HG02623 (cell line): Measurements from ENCODE around the gene C1QTNF2.

ENCODE experiments used
- ATAC-seq: cut with Tn5 transposase; IDR thresholded peaks from one replicate; pipeline ENCODE4 v1.9.1; 2021; ENCODE audit warnings: moderate library complexity; ENCODE audit not compliant: unreplicated experiment

Gene C1QTNF2

DNA sequence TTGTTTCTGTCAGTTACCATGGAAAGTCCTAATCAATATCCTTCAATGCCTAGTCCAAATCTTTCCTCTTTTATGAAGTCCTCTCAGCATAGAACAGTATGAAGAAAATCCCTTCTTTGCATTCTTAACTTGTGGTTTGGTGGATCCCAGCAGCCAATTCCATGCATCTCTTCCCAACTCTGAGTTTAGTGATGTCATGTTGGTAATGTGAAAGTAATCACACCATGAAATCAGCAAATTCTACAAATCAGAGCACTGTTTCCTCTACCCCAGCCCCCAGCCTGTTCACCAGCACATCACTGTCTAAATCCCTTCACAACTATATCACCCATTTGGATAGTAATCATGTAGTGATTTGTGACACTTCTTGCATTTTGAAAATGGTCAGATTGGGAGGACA is 4.7 kb upstream of the C1QTNF2 start:
- ATAC-seq = no peak

DNA sequence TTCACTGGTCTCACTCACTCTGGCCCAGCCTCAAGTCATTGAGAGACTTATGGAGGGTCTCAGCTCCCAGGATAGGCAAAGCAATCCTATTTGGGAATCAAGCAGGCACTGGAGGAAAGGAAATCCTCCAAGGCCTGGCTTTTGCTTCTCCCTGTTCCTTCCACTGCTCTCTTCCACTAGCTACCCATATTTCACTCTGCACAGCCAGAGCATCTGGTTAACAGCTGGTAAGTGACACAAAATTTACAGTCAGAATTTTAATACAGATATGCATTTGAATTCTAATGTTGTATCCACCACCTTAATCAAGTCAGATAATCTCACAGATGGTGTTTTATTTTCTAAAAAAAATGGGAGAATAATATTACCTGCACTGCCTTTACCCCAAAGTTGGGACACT is 868 bp upstream of the C1QTNF2 start:
- no peak for ATAC-seq

DNA sequence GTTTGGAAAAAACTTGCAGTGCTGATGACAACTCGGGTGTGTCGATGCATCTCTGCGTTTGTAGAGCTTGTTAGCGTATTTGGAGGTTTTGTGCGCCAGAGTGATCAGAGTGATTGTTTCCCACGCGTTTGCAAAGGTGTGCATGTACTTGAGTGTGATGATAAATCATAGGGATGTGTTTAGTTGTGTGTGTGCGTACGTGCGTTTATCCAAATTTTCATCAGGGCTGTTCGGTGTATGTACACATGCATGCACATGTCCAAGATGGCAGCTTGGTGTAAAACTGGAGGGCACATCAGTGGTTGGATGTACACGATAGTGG is 248 bp upstream of the C1QTNF2 start:
- ATAC-seq = no peak

DNA sequence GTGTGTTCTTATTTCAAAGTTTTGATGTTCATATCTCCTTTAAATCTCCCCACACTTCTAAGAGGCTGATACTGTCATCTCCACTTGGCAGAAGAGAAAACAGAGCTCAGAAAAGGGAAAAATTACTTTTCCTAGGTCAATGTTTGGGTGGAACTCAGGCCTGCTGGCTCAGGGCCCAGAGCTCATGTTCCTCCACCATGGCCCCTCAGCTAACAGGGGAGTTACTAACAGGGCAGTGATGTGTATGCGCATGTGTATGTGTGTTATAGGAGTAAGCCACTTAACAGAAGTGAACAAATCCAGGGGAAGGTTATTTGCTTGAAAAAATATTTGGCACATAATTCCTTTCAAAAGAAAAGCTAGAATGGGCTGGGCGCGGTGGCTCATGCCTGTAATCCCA is 2.5 kb downstream of the C1QTNF2 start:
- no peak for ATAC-seq

DNA sequence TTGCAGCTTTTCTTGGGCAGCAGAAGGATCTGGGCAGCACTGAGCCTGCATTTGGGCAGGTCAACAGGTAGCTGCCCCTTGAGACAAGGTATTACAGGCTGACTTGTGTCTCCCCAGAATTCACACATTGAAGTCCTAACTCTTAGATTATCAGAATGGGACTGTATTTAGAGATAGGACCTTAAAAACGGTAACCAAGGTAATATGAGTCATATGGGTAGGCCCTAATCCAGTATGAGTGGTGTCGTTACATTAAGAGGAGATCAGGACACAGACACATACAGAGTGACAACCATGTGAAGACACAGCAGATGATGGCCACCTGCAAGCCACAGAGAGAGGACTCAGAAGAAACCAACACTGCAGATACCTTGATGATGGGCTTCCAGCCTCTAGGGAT is 3.2 kb downstream of the C1QTNF2 start:
- no peak for ATAC-seq

DNA sequence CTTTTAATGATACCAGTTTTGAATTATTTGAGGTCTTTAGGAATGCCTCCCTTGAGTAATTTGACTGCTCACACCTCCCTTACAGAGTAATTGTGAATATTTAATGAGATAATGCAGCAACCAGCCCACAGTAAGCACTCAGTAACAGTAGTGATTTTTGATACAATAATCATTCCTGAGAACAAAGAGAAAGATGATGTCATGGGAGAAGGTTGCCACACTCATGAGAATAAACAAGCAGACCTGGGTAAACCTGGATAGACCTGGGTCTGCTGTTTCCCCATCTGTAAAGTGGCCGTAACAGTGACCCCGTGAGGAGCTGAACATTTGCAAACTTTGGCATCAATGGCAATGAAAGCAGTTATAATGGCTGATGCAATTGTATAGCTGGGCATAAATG is 4.2 kb downstream of the C1QTNF2 start:
- no peak for ATAC-seq

DNA sequence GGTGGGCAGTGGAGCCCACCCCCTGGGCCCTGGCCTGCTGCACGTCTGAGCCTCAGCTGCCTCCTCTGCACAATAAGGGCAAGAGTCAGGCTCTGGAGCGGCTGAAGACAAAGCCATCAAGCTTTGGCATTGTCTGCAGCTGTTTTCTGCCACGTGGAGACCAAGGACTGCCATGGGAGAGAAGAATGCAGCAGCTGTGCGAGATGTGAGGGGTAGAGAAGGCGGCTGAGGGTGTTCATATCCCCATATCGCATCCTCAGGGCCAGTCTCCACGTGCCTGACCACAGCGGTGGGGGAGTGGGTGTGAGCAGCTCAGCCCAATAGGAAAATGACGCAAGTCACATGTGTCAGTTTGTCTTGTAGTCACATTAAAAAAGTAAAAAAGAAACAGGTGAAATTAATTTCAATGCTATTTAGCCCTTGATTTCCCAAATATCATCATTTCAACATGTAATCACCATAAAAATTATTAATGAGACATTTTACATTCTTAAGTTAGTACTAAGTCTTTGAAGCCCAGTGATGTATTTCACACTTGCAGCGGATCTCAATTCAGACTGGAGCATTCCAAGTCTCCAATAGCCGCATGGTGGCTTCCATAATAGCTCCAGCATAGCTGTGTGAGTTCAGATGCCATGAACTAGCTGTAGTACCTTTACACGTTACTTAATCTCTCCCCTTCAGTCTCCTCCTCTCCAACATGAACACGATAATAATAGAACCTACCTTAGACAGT is 6.6 kb downstream of the C1QTNF2 start:
- no peak for ATAC-seq

DNA sequence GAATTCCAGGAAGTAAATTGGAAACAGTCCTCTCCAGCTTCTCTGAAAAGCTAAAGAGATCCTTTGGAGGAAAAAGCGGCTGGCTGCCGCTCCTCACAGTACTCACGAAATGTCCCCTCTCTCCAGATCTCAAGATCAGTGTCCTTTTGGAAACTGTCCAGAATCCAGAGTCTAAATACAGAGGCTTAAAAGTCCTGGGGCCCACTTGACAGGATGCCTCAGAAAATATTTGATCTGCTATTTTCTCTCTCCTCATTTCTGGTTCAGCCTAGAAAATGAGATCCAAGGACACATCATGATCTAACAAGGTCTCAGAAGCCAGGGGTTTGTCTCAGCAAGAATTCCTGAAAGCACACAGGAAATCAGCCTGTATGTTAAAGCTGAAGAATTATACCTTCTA is 7.2 kb downstream of the C1QTNF2 start:
- ATAC-seq = no peak

DNA sequence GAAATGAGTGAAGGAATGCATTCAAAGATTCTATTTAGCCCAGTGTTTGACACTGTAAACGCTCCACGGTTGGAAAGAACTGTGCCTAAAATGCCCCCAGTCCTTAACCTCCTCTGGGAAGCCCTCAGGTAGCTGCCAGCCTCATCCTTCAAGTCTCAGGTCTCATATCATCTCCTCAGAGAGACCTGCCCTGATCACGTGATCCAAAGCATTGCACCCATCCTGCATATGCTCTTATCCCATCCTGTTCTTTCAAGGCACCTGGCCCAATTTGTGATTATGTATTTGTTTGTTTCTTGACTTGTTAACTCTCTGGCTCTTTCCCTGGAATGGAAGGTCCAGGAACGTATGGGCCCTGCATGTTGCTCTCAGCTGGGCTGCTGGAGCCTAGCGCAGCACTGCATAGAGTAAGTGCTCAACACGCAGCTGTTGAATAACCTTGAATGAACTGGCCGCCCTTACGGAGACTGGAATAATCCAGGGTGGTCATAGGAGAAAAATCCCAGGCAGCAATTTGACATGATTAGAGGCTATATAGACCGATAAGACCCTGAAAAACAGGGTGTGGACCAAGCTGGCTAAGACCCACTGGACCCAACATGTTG is 8.7 kb downstream of the C1QTNF2 start:
- ATAC-seq = no peak

DNA sequence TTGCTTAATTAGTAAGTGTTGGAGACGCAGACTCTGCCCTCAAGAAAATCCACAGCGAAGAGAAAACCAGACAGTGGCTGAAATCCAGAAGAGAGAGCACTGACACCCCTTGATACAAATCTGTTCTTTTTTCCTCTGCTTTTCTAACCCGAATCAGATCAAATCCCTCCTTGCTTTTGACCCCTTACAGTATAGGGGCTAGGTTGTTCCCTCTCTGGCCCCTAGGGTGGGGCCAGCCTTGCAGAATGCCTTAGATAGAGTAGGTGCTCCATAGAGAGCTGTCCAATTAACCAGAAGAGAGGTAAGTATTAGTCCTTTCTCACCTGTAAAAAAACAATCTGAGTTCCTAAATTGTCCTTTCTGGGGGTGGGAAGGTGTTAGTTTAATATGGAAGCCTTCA is 10.1 kb downstream of the C1QTNF2 start:
- ATAC-seq = no peak

DNA sequence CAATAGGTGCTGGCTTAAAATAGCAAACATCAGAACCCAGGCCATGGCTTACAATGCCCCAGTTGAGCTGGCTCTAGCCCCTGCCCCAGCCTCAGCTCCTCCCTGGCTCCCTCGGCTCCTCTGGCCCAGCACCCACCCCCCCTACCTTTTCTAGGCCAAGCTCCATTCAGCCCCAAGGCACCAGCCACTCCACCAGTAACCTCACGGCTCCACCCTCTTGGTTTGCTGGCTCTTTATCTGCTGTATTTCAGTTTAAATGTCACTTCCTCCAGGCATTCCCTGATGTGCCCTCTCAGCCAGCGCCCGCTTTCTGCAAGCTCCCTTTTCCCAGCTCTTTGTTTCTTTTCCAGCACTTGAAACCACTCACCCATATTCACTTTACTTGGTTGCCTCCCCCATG is 10.6 kb downstream of the C1QTNF2 start:
- ATAC-seq = no peak

DNA sequence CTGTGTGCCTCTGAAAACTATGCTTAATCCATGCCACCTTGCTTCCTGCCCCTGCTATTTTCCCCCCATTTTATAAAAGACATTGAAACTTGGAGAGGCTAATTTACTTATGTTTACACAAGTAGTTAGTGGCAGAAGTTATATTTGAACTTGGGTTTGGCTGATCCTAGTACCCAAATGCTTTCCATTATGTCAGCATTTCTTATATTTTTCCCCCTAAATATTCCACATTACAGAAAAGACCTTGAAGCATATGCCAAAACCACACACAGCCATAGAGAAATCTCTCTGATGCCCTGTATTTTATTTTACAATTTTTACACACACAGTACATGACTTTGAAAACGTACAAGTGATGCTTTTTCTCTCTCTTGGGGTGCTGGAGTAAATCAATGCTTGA is 11.2 kb downstream of the C1QTNF2 start:
- no peak for ATAC-seq

DNA sequence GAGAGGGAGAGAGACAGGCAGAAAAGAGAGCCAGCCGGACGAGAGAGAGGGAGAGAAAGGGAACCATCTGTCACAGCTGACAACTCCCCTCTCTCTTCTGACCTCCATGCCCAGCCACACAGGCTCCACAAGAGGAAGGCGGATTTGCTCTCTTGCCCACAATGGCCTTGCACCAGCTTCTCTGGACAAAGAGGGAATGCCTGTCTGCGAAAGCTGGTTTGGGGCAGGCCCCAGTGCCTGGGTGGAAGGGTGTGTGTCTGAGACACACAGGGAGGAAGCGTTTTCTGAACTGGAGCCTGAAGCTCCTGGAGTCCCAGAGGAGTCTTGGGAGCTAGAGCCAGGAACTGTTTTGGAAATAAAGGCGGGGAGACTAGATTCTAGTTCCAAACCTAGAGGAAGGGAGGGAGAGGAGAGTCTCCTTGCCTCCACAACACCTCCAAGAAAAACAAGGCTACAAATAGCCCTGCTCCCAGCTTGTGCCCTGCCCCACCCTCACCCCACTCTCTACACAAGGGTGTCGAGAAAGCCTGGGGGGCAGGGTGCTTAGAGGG is 12.5 kb downstream of the C1QTNF2 start:
- no peak for ATAC-seq

DNA sequence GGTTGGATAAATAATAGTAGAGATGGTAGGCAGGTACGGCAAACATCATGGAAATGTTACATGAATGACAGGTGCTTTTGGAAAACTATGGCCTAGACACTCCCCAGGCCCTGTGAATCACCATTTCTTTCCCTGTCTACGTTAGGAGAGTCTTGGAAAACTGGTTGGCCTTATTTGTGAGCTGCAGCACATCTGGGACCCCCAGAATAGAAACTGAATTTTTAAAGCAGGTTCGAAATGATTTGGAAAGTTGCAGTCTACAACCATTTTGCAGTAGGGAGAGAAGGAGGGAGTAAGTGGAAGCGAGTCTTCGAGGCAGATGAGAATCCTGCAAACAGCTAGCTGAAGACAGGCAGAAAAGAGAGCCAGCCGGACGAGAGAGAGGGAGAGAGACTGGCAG is 13.0 kb downstream of the C1QTNF2 start:
- no peak for ATAC-seq

DNA sequence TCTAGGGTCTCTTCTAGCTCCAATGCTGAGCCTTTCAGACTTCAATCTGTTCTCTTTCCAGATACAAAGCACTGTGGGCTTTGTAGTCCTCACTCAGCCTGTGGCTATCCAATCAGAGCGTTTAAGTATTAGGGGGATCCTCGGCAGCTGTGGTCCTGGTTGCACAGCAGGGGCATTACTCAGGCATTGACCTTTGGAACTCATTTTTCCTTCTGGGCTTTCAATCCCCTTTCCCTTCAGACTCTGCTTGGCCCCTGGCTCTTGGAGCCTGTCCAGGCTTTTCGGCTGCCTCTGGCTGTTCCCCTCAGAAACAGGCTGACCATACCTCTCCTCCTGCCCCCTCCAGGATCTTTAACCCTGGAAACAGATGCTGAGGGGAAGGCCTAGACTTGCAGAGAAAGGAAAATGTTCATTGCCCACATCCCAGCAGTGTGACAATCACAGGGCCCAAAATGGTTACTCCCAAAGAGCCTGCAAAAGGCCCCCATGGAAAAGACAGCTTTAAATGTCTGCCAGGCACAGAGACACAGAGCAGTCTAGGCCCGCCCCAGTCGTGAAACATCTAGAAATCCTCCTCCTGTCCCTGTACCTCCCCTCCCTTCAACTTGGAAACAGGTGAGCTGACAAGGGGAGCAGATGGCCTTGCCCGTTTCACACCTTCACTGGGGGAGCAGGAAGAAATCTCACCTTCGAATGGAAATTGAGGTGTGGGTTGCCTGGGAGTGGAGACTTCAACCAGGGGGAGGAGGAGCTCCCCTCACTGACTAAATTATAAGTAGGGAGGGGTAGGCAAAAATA is 13.7 kb downstream of the C1QTNF2 start:
- no peak for ATAC-seq

DNA sequence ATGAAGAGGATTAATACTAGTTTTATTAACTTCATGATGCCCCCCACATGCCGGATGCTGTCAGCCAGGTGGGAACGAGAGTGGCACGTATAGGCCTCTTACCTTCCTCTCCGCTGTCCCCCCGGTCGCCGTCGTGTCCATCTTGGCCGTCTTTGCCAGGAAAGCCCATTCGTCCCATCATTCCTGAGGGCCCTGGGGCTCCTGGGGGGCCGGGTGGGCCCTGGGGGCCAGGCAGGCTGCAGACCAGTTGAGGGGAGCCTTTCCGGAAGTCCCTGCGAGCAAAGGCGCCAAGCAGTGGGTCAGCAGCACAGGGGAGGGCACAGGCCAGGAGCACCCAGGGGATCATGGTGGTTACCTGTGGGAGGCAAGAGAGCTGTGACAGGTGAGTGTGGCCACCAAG is 15.8 kb downstream of the C1QTNF2 start:
- ATAC-seq = no peak

DNA sequence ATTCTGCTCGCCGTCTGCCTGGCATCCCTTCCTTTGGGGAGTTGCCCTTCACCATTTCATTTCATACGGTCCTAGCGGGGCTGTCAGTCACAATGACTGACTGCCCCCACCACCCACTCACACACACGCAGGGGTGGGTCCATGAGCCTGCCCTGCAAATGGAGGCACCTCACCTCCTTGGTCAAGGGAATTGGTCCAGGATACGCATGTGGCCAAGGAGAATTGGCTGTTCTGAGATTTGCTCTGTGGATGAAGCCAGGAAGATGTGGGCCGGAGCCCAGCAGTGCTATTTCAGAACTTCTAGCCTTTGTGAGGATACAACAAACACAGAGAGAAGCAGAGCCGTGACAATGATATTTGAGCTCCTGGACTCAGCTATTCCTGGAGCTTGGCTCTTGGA is 17.0 kb downstream of the C1QTNF2 start:
- ATAC-seq = no peak

DNA sequence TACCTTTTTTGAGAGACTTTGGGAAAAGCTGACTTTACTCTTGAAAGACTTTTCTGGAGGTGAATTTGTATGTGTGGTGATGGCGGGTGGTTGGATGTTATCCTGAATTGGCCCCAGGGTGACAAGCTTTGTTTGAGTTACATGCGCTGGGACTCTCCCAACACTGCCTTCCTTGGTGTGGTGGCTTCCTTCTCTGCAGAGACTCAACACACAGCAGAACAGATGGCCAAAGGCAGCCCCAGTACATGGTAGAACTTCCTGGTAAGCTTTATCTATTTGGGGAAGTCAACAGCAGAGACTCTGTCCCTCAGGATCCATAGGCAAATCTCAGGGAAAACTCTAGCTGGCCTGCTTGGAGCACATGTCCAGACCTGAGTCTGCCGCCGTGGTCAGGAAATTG is 18.1 kb downstream of the C1QTNF2 start:
- ATAC-seq = no peak

DNA sequence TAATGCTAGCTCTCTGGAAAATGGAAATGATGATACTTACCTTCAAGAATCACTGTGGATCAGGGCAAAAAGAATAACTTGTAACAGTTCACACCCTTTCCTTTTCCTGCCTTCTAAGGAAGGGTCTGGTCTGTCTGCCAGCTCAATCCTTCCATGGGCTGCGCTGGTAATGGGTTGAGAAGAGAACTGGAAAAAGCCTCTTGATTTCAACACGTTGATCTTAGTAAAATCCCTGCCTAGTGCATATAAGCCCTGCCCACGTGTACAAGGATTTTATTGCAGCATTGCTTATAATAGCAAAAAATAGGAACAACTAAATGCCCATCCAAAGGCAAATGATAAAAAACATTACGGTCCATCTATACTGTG is 20.5 kb downstream of the C1QTNF2 start:
- ATAC-seq = no peak

DNA sequence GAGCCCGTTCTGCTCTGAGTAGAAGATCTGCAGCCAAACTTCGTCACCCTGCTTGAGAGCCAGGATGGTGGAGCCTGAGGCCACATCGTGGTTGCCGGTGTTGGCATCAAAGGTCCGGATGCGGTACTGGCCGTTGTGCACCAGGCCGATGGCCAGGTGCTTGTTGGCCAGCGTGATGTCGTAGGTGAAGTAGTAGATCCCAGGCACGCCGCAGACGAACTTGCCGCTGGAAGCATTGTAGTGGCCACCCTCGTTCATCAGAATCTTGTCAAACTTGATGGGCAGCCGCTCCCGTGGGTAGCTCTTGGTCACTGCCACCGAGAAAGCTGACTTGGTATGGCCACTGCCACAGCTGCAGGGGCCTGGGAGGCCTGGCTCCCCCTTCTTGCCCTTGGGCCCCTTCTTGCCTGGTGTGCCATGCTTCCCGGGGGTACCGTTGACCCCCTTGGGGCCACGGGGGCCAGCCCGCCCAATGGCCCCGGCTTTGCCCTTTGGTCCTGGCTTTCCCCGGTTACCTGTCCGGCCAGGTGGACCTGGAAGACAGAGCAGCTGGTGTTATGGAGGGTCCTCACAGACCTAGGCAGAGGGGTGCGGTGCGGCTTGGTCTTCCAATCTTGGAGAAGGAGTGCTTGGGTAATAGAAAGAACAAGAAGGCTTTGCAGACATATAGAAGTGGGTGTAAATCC is 21.0 kb downstream of the C1QTNF2 start:
- no peak for ATAC-seq

DNA sequence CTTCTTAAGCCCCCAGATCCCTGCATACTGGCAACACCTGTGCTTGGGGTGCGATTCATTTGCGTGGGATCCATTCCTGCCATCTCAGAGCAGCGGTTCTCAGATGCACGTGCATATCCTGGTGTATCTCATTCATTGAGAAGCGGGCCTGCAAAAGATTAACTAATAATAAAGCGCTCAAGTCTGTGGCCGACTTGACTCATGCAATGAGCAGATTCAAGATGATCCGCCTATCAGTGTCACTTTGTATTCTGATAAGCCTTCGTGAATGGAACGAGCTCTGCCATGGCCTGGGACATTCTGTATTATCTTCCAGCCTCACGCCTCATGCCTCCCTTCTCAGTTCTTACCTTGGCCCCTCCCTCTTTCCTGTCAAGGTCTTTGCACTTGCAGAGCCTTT is 22.3 kb downstream of the C1QTNF2 start:
- no peak for ATAC-seq

DNA sequence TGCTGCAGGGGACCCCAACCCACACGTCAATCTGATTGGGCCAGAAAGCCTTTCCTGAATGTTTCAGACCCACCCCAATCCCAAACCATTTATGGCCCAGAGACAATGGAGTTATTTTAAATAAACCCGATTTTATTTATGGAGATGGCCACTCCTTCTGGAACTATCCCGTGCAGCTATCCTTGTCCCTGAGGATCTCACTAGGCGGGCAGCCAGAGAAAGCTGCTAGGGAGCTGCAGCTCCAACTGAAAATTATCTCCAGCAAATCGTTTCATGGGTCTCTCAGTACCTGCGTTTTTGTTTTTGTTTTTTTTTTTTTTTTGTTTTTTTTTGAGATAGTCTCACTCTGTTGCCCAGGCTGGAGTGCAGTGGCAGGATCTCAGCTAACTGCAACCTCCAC is 23.0 kb downstream of the C1QTNF2 start:
- ATAC-seq = no peak
